Endothelial cell (in vitro differentiated cells): ENCODE data around the gene POFUT2. TPM values are rescaled to one million over a fixed set of nuclear protein-coding genes. Genes with fewer than 3 reads are reported as not detected.

ENCODE experiments used
- DNase-seq: peaks from one replicate; pipeline ENCODE4 v3.0.0; 2021; ENCODE audit warnings: low spot score
- H3K27ac Mint-ChIP-seq: one replicate; pipeline ENCODE4 v1.8.0; 2021; ENCODE audit warnings: mixed read lengths, inconsistent platforms; ENCODE audit not compliant: unreplicated experiment
- H3K27me3 Mint-ChIP-seq: one replicate; pipeline ENCODE4 v1.8.0; 2021; ENCODE audit warnings: mild to moderate bottlenecking, moderate library complexity, mixed read lengths, inconsistent platforms; ENCODE audit not compliant: unreplicated experiment
- H3K36me3 Mint-ChIP-seq: one replicate; pipeline ENCODE4 v1.8.0; 2021; ENCODE audit warnings: mild to moderate bottlenecking, low read depth, mixed read lengths, inconsistent platforms; ENCODE audit not compliant: unreplicated experiment
- H3K4me1 Mint-ChIP-seq: one replicate; pipeline ENCODE4 v1.8.0; 2021; ENCODE audit warnings: mild to moderate bottlenecking, mixed read lengths, inconsistent platforms; ENCODE audit not compliant: unreplicated experiment
- H3K4me3 Mint-ChIP-seq: one replicate; pipeline ENCODE4 v1.8.0; 2021; ENCODE audit warnings: mild to moderate bottlenecking, mixed read lengths, inconsistent platforms; ENCODE audit not compliant: unreplicated experiment
- H3K9me3 Mint-ChIP-seq: one replicate; pipeline ENCODE4 v1.8.0; 2021; ENCODE audit warnings: mixed read lengths, inconsistent platforms; ENCODE audit not compliant: unreplicated experiment
- CTCF ChIP-seq: fragments of 200-600 bp; sonication (generic); IDR thresholded peaks from one replicate; pipeline ENCODE4 v1.5.0; 2021; ENCODE audit warnings: antibody characterized with exemption; ENCODE audit not compliant: unreplicated experiment
- total RNA-seq: library from RNA; stranded (reverse); fragmentation: NEBNext Ultra II Directional; extraction: Animal tissue kit (Norgen Biotek cat#: 25700); gene quantifications from one replicate; pipeline ENCODE4 v1.2.1, GENCODE V29; 2021; ENCODE audit not compliant: unreplicated experiment

POFUT2 gene
- total RNA-seq, 1 donor from 2014 or later, result 37.8 TPM

- TF ChIP-seq CTCF, result no peak
- H3K27me3 Mint-ChIP-seq, result peaks cover 6% of the 10 kb centered on the region
- H3K4me3 Mint-ChIP-seq, result no peak overlapping the region
- no peaks in the 10 kb centered on the region for H3K36me3 Mint-ChIP-seq
- no peak overlapping the region for H3K27ac Mint-ChIP-seq
- H3K9me3 Mint-ChIP-seq, result no peaks in the 10 kb centered on the region
- H3K4me1 Mint-ChIP-seq, result peaks cover 2% of the 10 kb centered on the region
- DNase-seq, result no peak
These were observed 18.1 kb upstream of the POFUT2 start for GRCh38 chr21:45305836-45306235.

GRCh38 chr21:45304945-45305344 is 17.2 kb upstream of the POFUT2 start:
- Mint-ChIP-seq H3K4me3 (no peak overlapping the region), H3K27me3 (peaks cover 5% of the 10 kb centered on the region), H3K27ac (no peak overlapping the region), H3K4me1 (peaks cover 2% of the 10 kb centered on the region), H3K36me3 (no peaks in the 10 kb centered on the region), H3K9me3 (no peaks in the 10 kb centered on the region)
- no peak for DNase-seq
- TF ChIP-seq CTCF, result no peak

- no peak overlapping the region for H3K27ac Mint-ChIP-seq
- H3K27me3 Mint-ChIP-seq, result peaks cover 6% of the 10 kb centered on the region
- DNase-seq, result no peak
- H3K4me3 Mint-ChIP-seq, result no peak overlapping the region
- H3K36me3 Mint-ChIP-seq, result no peaks in the 10 kb centered on the region
- no peak for TF ChIP-seq CTCF
- H3K4me1 Mint-ChIP-seq, result peaks cover 2% of the 10 kb centered on the region
- no peaks in the 10 kb centered on the region for H3K9me3 Mint-ChIP-seq
These were observed 16.8 kb upstream of the POFUT2 start for GRCh38 chr21:45304476-45304830.

- no peak overlapping the region for H3K4me3 Mint-ChIP-seq
- peaks cover 7% of the 10 kb centered on the region for H3K27me3 Mint-ChIP-seq
- H3K27ac Mint-ChIP-seq, result no peak overlapping the region
- no peaks in the 10 kb centered on the region for H3K36me3 Mint-ChIP-seq
- no peak for DNase-seq
- H3K9me3 Mint-ChIP-seq, result no peaks in the 10 kb centered on the region
- no peaks in the 10 kb centered on the region for H3K4me1 Mint-ChIP-seq
- TF ChIP-seq CTCF, result no peak
These were observed 16.2 kb upstream of the POFUT2 start for GRCh38 chr21:45303751-45304475.

- H3K4me3 Mint-ChIP-seq, result no peak overlapping the region
- no peak for DNase-seq
- H3K27me3 Mint-ChIP-seq, result peaks cover 9% of the 10 kb centered on the region
- H3K27ac Mint-ChIP-seq, result no peak overlapping the region
- H3K4me1 Mint-ChIP-seq, result no peaks in the 10 kb centered on the region
- no peaks in the 10 kb centered on the region for H3K9me3 Mint-ChIP-seq
- no peaks in the 10 kb centered on the region for H3K36me3 Mint-ChIP-seq
- no peak for TF ChIP-seq CTCF
These were observed 15.5 kb upstream of the POFUT2 start for GRCh38 chr21:45303091-45303615.
